Measurements from ENCODE around the gene ACTL7B.

ACTL7B gene

GRCh38 chr9:108867829-108868228 is 12.0 kb upstream of the ACTL7B start:
- no peak for DNase-seq (ENCODE audit: low read depth)
- no peak for TF ChIP-seq CTCF (conservative IDR thresholded peaks at IDR 0.05; ENCODE audit: low read depth, low read length)
- no peak overlapping the region for H3K4me3 ChIP-seq (ENCODE audit: low read depth, low read length)

GRCh38 chr9:108867116-108867515 is 11.3 kb upstream of the ACTL7B start:
- no peak for TF ChIP-seq CTCF (conservative IDR thresholded peaks at IDR 0.05; ENCODE audit: low read depth, low read length)
- H3K4me3 ChIP-seq (ENCODE audit: low read depth, low read length), result no peak overlapping the region
- DNase-seq (ENCODE audit: low read depth), result no peak

- no peak overlapping the region for H3K4me3 ChIP-seq (ENCODE audit: low read depth, low read length)
- DNase-seq (ENCODE audit: low read depth), result no peak
- TF ChIP-seq CTCF (conservative IDR thresholded peaks at IDR 0.05; ENCODE audit: low read depth, low read length), result no peak
Observed at GRCh38 chr9:108866001-108866420, 10.2 kb upstream of the ACTL7B start.

- no peak for TF ChIP-seq CTCF (conservative IDR thresholded peaks at IDR 0.05; ENCODE audit: low read depth, low read length)
- H3K4me3 ChIP-seq (ENCODE audit: low read depth, low read length), result no peak overlapping the region
- DNase-seq (ENCODE audit: low read depth), result no peak
Observed at GRCh38 chr9:108865037-108865436, 9.3 kb upstream of the ACTL7B start.

GRCh38 chr9:108864446-108864845 is 8.7 kb upstream of the ACTL7B start:
- DNase-seq (ENCODE audit: low read depth), result peak; percentile 15
- no peak overlapping the region for H3K4me3 ChIP-seq (ENCODE audit: low read depth, low read length)
- peak; percentile 44 for TF ChIP-seq CTCF (conservative IDR thresholded peaks at IDR 0.05; ENCODE audit: low read depth, low read length)

GRCh38 chr9:108863891-108864290 is 8.1 kb upstream of the ACTL7B start:
- TF ChIP-seq CTCF (conservative IDR thresholded peaks at IDR 0.05; ENCODE audit: low read depth, low read length), result no peak
- no peak overlapping the region for H3K4me3 ChIP-seq (ENCODE audit: low read depth, low read length)
- DNase-seq (ENCODE audit: low read depth), result no peak

GRCh38 chr9:108861997-108862396 is 6.2 kb upstream of the ACTL7B start, which contains the start of gene ACTL7A:
TSS of gene ACTL7A (plus strand) at chr9:108862266. CDS start at chr9:108862323, 57 bp downstream.
- TF ChIP-seq CTCF (conservative IDR thresholded peaks at IDR 0.05; ENCODE audit: low read depth, low read length), result no peak
- no peak for DNase-seq (ENCODE audit: low read depth)

More at GRCh38 chr9:108861997-108862396, 6.2 kb upstream of the ACTL7B start, which contains the start of gene ACTL7A:
- H3K4me3 ChIP-seq (ENCODE audit: low read depth, low read length), result no peak within 1 kb of the TSS

All from choroid plexus epithelial cell (primary cell).